H1 (cell line): ENCODE measurements around the gene TIGIT. TPM values are rescaled to one million over a fixed set of nuclear protein-coding genes. Genes with fewer than 3 reads are reported as not detected.

Experiments used
- polyA plus RNA-seq, 7 experiments: library from polyadenylated mRNA; depleted of rRNA in 3 of 7; stranded (reverse) in 5 of 7; unstranded in 2 of 7; fragments of >200 nt in 5 of 7; fragments of 200-250 nt in 2 of 7; gene quantifications; 1 replicate in 5 of 7; 2 replicates in 1 of 7; 4 replicates in 1 of 7; pipeline versions ENCODE4 v1.2.1 to v1.2.3, GENCODE V29; 2011 to 2013; ENCODE audit warnings: missing spikeins in 2 of 7, mixed read lengths in 2 of 7
- total RNA-seq: library from RNA; stranded (reverse); fragmentation: NEBNext Ultra II Directional; extraction: Animal tissue kit (Norgen Biotek cat#: 25700); gene quantifications from 2 replicates; pipeline ENCODE4 v1.2.1, GENCODE V29; 2021
- TF ChIP-seq, protein P1 (sequence below): fragments of 300-600 bp; sonication (generic); IDR thresholded peaks from 2 replicates; pipeline ENCODE4 v1.7.1; 2012; ENCODE audit warnings: low read length, moderate library complexity, mild to moderate bottlenecking, inconsistent platforms; ENCODE audit not compliant: insufficient replicate concordance

TIGIT gene
- total and polyA plus RNA-seq, 2 of the 8 experiments (the other 6 are each of a cell fraction or from before 2014, with no cell fraction given), result 0.02 TPM; not detected in 1

DNA sequence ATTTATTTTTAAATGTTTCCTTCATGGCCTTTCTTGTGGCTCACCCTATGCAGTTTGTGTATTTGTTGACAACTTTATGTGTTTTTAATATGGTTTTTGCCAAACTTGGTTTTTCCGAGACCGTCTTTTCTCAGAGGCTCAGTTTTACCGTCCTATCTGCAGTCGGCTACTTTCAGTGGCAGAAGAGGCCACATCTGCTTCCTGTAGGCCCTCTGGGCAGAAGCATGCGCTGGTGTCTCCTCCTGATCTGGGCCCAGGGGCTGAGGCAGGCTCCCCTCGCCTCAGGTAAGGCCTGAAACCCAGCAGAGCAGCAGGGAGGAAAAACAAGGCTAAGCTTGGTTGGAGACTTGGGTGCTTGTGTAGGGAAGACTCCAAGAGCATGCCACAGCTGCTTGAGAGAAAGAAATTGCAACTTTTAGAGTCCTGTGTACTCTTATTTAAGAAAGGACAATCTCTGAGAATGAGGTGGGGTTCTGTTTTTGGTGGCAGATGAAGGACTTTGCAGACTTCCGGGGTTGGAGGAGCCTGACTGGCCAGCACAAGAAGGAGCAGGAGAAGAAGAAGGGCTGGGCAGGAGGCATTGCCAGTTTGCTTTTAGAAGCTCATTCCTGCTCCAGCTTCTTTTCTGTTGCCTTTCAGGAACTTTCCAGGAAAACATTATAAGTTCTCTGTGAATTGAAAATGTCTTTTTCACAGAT is at the start of gene TIGIT (continued):
- TF ChIP-seq, protein P1, sequence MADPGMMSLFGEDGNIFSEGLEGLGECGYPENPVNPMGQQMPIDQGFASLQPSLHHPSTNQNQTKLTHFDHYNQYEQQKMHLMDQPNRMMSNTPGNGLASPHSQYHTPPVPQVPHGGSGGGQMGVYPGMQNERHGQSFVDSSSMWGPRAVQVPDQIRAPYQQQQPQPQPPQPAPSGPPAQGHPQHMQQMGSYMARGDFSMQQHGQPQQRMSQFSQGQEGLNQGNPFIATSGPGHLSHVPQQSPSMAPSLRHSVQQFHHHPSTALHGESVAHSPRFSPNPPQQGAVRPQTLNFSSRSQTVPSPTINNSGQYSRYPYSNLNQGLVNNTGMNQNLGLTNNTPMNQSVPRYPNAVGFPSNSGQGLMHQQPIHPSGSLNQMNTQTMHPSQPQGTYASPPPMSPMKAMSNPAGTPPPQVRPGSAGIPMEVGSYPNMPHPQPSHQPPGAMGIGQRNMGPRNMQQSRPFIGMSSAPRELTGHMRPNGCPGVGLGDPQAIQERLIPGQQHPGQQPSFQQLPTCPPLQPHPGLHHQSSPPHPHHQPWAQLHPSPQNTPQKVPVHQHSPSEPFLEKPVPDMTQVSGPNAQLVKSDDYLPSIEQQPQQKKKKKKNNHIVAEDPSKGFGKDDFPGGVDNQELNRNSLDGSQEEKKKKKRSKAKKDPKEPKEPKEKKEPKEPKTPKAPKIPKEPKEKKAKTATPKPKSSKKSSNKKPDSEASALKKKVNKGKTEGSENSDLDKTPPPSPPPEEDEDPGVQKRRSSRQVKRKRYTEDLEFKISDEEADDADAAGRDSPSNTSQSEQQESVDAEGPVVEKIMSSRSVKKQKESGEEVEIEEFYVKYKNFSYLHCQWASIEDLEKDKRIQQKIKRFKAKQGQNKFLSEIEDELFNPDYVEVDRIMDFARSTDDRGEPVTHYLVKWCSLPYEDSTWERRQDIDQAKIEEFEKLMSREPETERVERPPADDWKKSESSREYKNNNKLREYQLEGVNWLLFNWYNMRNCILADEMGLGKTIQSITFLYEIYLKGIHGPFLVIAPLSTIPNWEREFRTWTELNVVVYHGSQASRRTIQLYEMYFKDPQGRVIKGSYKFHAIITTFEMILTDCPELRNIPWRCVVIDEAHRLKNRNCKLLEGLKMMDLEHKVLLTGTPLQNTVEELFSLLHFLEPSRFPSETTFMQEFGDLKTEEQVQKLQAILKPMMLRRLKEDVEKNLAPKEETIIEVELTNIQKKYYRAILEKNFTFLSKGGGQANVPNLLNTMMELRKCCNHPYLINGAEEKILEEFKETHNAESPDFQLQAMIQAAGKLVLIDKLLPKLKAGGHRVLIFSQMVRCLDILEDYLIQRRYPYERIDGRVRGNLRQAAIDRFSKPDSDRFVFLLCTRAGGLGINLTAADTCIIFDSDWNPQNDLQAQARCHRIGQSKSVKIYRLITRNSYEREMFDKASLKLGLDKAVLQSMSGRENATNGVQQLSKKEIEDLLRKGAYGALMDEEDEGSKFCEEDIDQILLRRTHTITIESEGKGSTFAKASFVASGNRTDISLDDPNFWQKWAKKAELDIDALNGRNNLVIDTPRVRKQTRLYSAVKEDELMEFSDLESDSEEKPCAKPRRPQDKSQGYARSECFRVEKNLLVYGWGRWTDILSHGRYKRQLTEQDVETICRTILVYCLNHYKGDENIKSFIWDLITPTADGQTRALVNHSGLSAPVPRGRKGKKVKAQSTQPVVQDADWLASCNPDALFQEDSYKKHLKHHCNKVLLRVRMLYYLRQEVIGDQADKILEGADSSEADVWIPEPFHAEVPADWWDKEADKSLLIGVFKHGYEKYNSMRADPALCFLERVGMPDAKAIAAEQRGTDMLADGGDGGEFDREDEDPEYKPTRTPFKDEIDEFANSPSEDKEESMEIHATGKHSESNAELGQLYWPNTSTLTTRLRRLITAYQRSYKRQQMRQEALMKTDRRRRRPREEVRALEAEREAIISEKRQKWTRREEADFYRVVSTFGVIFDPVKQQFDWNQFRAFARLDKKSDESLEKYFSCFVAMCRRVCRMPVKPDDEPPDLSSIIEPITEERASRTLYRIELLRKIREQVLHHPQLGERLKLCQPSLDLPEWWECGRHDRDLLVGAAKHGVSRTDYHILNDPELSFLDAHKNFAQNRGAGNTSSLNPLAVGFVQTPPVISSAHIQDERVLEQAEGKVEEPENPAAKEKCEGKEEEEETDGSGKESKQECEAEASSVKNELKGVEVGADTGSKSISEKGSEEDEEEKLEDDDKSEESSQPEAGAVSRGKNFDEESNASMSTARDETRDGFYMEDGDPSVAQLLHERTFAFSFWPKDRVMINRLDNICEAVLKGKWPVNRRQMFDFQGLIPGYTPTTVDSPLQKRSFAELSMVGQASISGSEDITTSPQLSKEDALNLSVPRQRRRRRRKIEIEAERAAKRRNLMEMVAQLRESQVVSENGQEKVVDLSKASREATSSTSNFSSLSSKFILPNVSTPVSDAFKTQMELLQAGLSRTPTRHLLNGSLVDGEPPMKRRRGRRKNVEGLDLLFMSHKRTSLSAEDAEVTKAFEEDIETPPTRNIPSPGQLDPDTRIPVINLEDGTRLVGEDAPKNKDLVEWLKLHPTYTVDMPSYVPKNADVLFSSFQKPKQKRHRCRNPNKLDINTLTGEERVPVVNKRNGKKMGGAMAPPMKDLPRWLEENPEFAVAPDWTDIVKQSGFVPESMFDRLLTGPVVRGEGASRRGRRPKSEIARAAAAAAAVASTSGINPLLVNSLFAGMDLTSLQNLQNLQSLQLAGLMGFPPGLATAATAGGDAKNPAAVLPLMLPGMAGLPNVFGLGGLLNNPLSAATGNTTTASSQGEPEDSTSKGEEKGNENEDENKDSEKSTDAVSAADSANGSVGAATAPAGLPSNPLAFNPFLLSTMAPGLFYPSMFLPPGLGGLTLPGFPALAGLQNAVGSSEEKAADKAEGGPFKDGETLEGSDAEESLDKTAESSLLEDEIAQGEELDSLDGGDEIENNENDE, result no peak
